T-helper 9 cell (primary cell): ENCODE data around the gene ZNF496.
A peak's percentile ranks its signal among the peaks of the same experiment; 100 is the strongest.
"Not testable (repeated sequence)": the region's sequence is repeated elsewhere in the genome, so short reads cannot be mapped to it uniquely, and the experiment has no call there.

ENCODE experiments used
- DNase-seq: peaks from one replicate; pipeline ENCODE4 v3.0.0-alpha.2; 2020
- total RNA-seq, 2 donors: gene quantifications; one replicate each; lab custom pipeline; 2026; lab: John Stamatoyannopoulos, UW

Gene ZNF496
- 16.4 to 24.7 reads per million in 2 donors for total RNA-seq

- peak; percentile 15 for DNase-seq
Measured at GRCh38 chr1:247331525-247332214, at the start of gene ZNF496. TSS of gene ZNF496 (minus strand) at chr1:247331867. CDS start at chr1:247329578, 2,289 bp downstream.

GRCh38 chr1:247378334-247379073, 46.8 kb upstream of the ZNF496 start:
- DNase-seq = no peak

- DNase-seq = not testable (repeated sequence)
Measured at GRCh38 chr1:247377656-247378055, 46.0 kb upstream of the ZNF496 start.

- no peak for DNase-seq
Measured at GRCh38 chr1:247376659-247377058, 45.0 kb upstream of the ZNF496 start.

GRCh38 chr1:247375747-247376146, 44.1 kb upstream of the ZNF496 start:
- DNase-seq = no peak

- not testable (repeated sequence) for DNase-seq
Measured at GRCh38 chr1:247374651-247375334, 43.1 kb upstream of the ZNF496 start.

- DNase-seq = peak; percentile 40
Measured at GRCh38 chr1:247373721-247374141, 42.1 kb upstream of the ZNF496 start.

- no peak for DNase-seq
Measured at GRCh38 chr1:247371801-247372259, 40.2 kb upstream of the ZNF496 start.

- no peak for DNase-seq
Measured at GRCh38 chr1:247370786-247371732, 39.4 kb upstream of the ZNF496 start.

- no peak for DNase-seq
Measured at GRCh38 chr1:247368490-247369145, 37.0 kb upstream of the ZNF496 start.

GRCh38 chr1:247367786-247368422, 36.2 kb upstream of the ZNF496 start:
- no peak for DNase-seq

GRCh38 chr1:247366926-247367645, 35.4 kb upstream of the ZNF496 start:
- no peak for DNase-seq

GRCh38 chr1:247366345-247366744, 34.7 kb upstream of the ZNF496 start:
- DNase-seq = not testable (repeated sequence)

GRCh38 chr1:247365023-247365422, 33.4 kb upstream of the ZNF496 start:
- no peak for DNase-seq

GRCh38 chr1:247363000-247363399, 31.3 kb upstream of the ZNF496 start:
- DNase-seq = not testable (repeated sequence)

GRCh38 chr1:247362153-247362552, 30.5 kb upstream of the ZNF496 start:
- DNase-seq = no peak

GRCh38 chr1:247360991-247361731, 29.5 kb upstream of the ZNF496 start:
- no peak for DNase-seq

GRCh38 chr1:247360116-247360898, 28.6 kb upstream of the ZNF496 start:
- no peak for DNase-seq

- DNase-seq = no peak
Measured at GRCh38 chr1:247359559-247359958, 27.9 kb upstream of the ZNF496 start.
